Measurements from ENCODE around the gene BDKRB2.

BDKRB2 gene

GRCh38 chr14:96192975-96193805, 11.4 kb upstream of the BDKRB2 start:
- Histone ChIP-seq H3K9ac (ENCODE audit: low read depth, low read length) (no peak overlapping the region), H3K36me3 (ENCODE audit: insufficient read depth, low read length) (no peaks in the 10 kb centered on the region), H3K4me1 (ENCODE audit: control insufficient read depth, insufficient read depth, low read length) (no peaks in the 10 kb centered on the region), H3K4me2 (ENCODE audit: low read length) (no peak overlapping the region), H3K27me3 (ENCODE audit: control insufficient read depth, insufficient read depth, low read length) (peaks cover 5% of the 10 kb centered on the region), H3K9me3 (replicated peaks; ENCODE audit: low read length) (no peaks in the 10 kb centered on the region), H3K4me3 (ENCODE audit: low read length) (no peak overlapping the region)

GRCh38 chr14:96194262-96194656, 10.4 kb upstream of the BDKRB2 start:
- H3K36me3 ChIP-seq (ENCODE audit: insufficient read depth, low read length), result no peaks in the 10 kb centered on the region
- no peaks in the 10 kb centered on the region for H3K4me1 ChIP-seq (ENCODE audit: control insufficient read depth, insufficient read depth, low read length)
- peaks cover 5% of the 10 kb centered on the region for H3K27me3 ChIP-seq (ENCODE audit: control insufficient read depth, insufficient read depth, low read length)
- H3K4me2 ChIP-seq (ENCODE audit: low read length), result no peak overlapping the region
- no peaks in the 10 kb centered on the region for H3K9me3 ChIP-seq (replicated peaks; ENCODE audit: low read length)
- no peak overlapping the region for H3K9ac ChIP-seq (ENCODE audit: low read depth, low read length)
- H3K4me3 ChIP-seq (ENCODE audit: low read length), result no peak overlapping the region

GRCh38 chr14:96194657-96195431, 9.8 kb upstream of the BDKRB2 start:
- Histone ChIP-seq H3K4me2 (ENCODE audit: low read length) (no peak overlapping the region), H3K9me3 (replicated peaks; ENCODE audit: low read length) (no peaks in the 10 kb centered on the region), H3K4me1 (ENCODE audit: control insufficient read depth, insufficient read depth, low read length) (no peaks in the 10 kb centered on the region), H3K36me3 (ENCODE audit: insufficient read depth, low read length) (no peaks in the 10 kb centered on the region), H3K4me3 (ENCODE audit: low read length) (no peak overlapping the region), H3K27me3 (ENCODE audit: control insufficient read depth, insufficient read depth, low read length) (peaks cover 5% of the 10 kb centered on the region), H3K9ac (ENCODE audit: low read depth, low read length) (no peak overlapping the region)

- H3K4me1 ChIP-seq (ENCODE audit: control insufficient read depth, insufficient read depth, low read length), result no peaks in the 10 kb centered on the region
- no peaks in the 10 kb centered on the region for H3K9me3 ChIP-seq (replicated peaks; ENCODE audit: low read length)
- H3K4me2 ChIP-seq (ENCODE audit: low read length), result no peak overlapping the region
- H3K27me3 ChIP-seq (ENCODE audit: control insufficient read depth, insufficient read depth, low read length), result peaks cover 5% of the 10 kb centered on the region
- no peak overlapping the region for H3K4me3 ChIP-seq (ENCODE audit: low read length)
- no peaks in the 10 kb centered on the region for H3K36me3 ChIP-seq (ENCODE audit: insufficient read depth, low read length)
- H3K9ac ChIP-seq (ENCODE audit: low read depth, low read length), result no peak overlapping the region
These were observed 9.1 kb upstream of the BDKRB2 start for GRCh38 chr14:96195441-96196081.

GRCh38 chr14:96197163-96197852, 7.3 kb upstream of the BDKRB2 start:
- H3K4me3 ChIP-seq (ENCODE audit: low read length), result no peak overlapping the region
- no peaks in the 10 kb centered on the region for H3K4me1 ChIP-seq (ENCODE audit: control insufficient read depth, insufficient read depth, low read length)
- H3K36me3 ChIP-seq (ENCODE audit: insufficient read depth, low read length), result no peaks in the 10 kb centered on the region
- H3K4me2 ChIP-seq (ENCODE audit: low read length), result no peak overlapping the region
- H3K27me3 ChIP-seq (ENCODE audit: control insufficient read depth, insufficient read depth, low read length), result peaks cover 8% of the 10 kb centered on the region
- H3K9ac ChIP-seq (ENCODE audit: low read depth, low read length), result no peak overlapping the region
- no peaks in the 10 kb centered on the region for H3K9me3 ChIP-seq (replicated peaks; ENCODE audit: low read length)

- Histone ChIP-seq H3K36me3 (ENCODE audit: insufficient read depth, low read length) (no peaks in the 10 kb centered on the region), H3K4me3 (ENCODE audit: low read length) (no peak overlapping the region), H3K4me1 (ENCODE audit: control insufficient read depth, insufficient read depth, low read length) (no peaks in the 10 kb centered on the region), H3K27me3 (ENCODE audit: control insufficient read depth, insufficient read depth, low read length) (peaks cover 8% of the 10 kb centered on the region), H3K4me2 (ENCODE audit: low read length) (no peak overlapping the region), H3K9ac (ENCODE audit: low read depth, low read length) (no peak overlapping the region), H3K9me3 (replicated peaks; ENCODE audit: low read length) (no peaks in the 10 kb centered on the region)
These were observed 6.7 kb upstream of the BDKRB2 start for GRCh38 chr14:96197969-96198368.

- Histone ChIP-seq H3K27me3 (ENCODE audit: control insufficient read depth, insufficient read depth, low read length) (peaks cover 8% of the 10 kb centered on the region), H3K9ac (ENCODE audit: low read depth, low read length) (no peak overlapping the region), H3K4me3 (ENCODE audit: low read length) (no peak overlapping the region), H3K36me3 (ENCODE audit: insufficient read depth, low read length) (no peaks in the 10 kb centered on the region), H3K9me3 (replicated peaks; ENCODE audit: low read length) (no peaks in the 10 kb centered on the region), H3K4me2 (ENCODE audit: low read length) (no peak overlapping the region), H3K4me1 (ENCODE audit: control insufficient read depth, insufficient read depth, low read length) (no peaks in the 10 kb centered on the region)
These were observed 6.1 kb upstream of the BDKRB2 start for GRCh38 chr14:96198430-96199130.

- H3K27me3 ChIP-seq (ENCODE audit: control insufficient read depth, insufficient read depth, low read length), result peaks cover 8% of the 10 kb centered on the region
These were observed 3.5 kb upstream of the BDKRB2 start for GRCh38 chr14:96201157-96201556.

GRCh38 chr14:96201965-96202364, 2.7 kb upstream of the BDKRB2 start:
- Histone ChIP-seq H3K9me3 (replicated peaks; ENCODE audit: low read length) (no peaks in the 10 kb centered on the region), H3K27me3 (ENCODE audit: control insufficient read depth, insufficient read depth, low read length) (peaks cover 3% of the 10 kb centered on the region), H3K4me1 (ENCODE audit: control insufficient read depth, insufficient read depth, low read length) (peaks cover 19% of the 10 kb centered on the region), H3K4me3 (ENCODE audit: low read length) (no peak overlapping the region), H3K36me3 (ENCODE audit: insufficient read depth, low read length) (no peaks in the 10 kb centered on the region), H3K4me2 (ENCODE audit: low read length) (no peak overlapping the region), H3K9ac (ENCODE audit: low read depth, low read length) (no peak overlapping the region)

More at GRCh38 chr14:96201157-96201556, 3.5 kb upstream of the BDKRB2 start:
- Histone ChIP-seq H3K4me1 (ENCODE audit: control insufficient read depth, insufficient read depth, low read length) (peaks cover 19% of the 10 kb centered on the region), H3K4me2 (ENCODE audit: low read length) (no peak overlapping the region), H3K36me3 (ENCODE audit: insufficient read depth, low read length) (no peaks in the 10 kb centered on the region), H3K9ac (ENCODE audit: low read depth, low read length) (no peak overlapping the region), H3K9me3 (replicated peaks; ENCODE audit: low read length) (no peaks in the 10 kb centered on the region), H3K4me3 (ENCODE audit: low read length) (no peak overlapping the region)

- Histone ChIP-seq H3K4me2 (ENCODE audit: low read length) (no peak overlapping the region), H3K9me3 (replicated peaks; ENCODE audit: low read length) (no peaks in the 10 kb centered on the region), H3K27me3 (ENCODE audit: control insufficient read depth, insufficient read depth, low read length) (peaks cover 3% of the 10 kb centered on the region), H3K4me3 (ENCODE audit: low read length) (no peak overlapping the region), H3K4me1 (ENCODE audit: control insufficient read depth, insufficient read depth, low read length) (peaks cover 19% of the 10 kb centered on the region), H3K36me3 (ENCODE audit: insufficient read depth, low read length) (no peaks in the 10 kb centered on the region), H3K9ac (ENCODE audit: low read depth, low read length) (no peak overlapping the region)
These were observed 2.1 kb upstream of the BDKRB2 start for GRCh38 chr14:96202441-96203094.

All from skeletal muscle satellite cell (primary cell).